Measurements from ENCODE around the gene KLB.

DNA sequence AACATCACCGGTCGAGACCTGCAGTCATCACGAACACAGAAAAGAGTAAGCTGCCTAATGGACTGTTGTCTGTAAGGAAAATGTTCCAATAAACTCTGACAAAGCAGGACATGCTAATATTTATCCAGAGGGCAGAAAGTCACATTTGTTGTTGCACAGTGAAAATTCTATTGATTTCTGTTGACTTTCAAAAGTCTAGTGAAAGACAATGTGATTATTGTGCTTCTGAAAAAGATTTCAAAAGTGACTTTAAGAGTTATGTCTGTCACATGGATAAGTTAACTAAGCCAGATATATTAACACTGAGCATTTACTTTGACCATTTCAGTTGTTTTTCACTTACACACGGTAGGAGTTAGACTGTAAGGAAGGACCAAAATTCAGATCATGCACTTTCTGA lies 31.3 kb upstream of the KLB start:
- no peak for TF ChIP-seq POLR2A (IDR thresholded peaks at IDR 0.05)
- TF ChIP-seq, protein P1, sequence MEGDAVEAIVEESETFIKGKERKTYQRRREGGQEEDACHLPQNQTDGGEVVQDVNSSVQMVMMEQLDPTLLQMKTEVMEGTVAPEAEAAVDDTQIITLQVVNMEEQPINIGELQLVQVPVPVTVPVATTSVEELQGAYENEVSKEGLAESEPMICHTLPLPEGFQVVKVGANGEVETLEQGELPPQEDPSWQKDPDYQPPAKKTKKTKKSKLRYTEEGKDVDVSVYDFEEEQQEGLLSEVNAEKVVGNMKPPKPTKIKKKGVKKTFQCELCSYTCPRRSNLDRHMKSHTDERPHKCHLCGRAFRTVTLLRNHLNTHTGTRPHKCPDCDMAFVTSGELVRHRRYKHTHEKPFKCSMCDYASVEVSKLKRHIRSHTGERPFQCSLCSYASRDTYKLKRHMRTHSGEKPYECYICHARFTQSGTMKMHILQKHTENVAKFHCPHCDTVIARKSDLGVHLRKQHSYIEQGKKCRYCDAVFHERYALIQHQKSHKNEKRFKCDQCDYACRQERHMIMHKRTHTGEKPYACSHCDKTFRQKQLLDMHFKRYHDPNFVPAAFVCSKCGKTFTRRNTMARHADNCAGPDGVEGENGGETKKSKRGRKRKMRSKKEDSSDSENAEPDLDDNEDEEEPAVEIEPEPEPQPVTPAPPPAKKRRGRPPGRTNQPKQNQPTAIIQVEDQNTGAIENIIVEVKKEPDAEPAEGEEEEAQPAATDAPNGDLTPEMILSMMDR (IDR thresholded peaks at IDR 0.05), result no peak

Measured in Peyer's patch (tissue), 4 donors.